CMK (cell line): Measurements from ENCODE around the gene KIF5C.
"Not testable (repeated sequence)": the region's sequence is repeated elsewhere in the genome, so short reads cannot be mapped to it uniquely, and the experiment has no call there.

Experiments
- DNase-seq: peaks from one replicate; pipeline ENCODE4 v3.0.0-alpha.2; 2010; ENCODE audit warnings: low read depth

Gene KIF5C

DNA sequence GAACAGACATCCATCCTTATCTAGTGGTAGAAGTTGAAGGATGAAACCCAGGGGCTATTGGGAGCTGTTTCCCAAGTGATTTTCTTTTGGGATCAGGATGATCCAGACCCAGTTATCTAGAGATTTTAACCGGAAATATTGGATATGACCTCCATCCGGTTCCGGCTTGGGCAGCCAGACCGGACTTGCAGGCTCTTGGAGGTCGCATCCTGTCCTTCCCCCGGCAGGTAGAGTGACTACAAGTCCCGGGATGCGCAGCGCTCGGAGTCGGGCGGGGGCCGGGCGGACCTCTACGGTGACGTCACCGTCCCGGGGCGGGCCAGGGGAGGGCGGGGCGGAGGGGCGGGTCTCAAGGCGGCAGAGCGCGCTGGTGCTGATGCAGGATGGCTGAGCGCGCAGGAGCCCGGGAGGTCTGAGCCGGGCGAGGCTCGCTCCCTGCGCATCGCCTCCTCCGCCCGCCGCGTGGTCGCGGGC is at the start of gene KIF5C:
Gene KIF5C, plus strand, starts transcription at position 360 of the 474 bp plus-strand sequence. CDS start 391 bp downstream, outside the sequence.
- no peak for DNase-seq

DNA sequence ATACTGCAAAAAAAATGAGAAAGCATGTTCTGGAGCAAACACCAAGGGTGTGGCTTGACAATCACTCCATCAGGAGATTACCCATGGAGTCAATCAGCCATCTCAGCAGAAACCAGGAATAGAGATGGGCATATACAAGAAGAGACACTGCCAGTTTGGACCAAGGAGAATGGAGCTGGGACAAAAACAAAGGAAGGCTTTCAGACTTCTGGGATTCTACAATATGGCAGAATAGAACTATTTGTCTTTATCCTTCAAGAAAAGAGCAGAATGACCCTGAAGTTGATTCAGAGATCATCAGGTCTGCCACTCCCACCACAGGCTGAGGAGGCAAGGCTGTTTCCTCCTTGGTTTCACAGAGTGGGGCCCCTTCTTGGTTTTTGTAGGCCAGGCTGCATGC is 48.2 kb upstream of the KIF5C start:
- no peak for DNase-seq

DNA sequence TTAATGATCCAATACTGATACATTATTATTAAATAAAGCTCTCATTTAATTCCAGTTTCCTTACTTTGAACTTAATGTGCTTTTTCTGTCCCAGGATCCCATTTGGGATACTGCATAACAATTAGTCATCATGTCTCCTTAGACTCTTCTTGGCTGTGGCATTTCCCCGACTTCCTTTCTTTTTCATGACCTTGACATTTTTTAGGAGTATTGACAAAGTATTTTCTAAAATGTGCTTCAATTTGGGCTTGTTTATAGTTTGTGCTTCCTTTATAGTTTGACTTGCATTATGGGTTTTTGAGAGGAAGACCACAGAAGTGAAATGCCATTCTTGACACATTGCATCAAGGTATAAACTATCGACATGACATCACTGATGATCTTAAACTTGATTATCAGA is 46.1 kb upstream of the KIF5C start:
- no peak for DNase-seq

DNA sequence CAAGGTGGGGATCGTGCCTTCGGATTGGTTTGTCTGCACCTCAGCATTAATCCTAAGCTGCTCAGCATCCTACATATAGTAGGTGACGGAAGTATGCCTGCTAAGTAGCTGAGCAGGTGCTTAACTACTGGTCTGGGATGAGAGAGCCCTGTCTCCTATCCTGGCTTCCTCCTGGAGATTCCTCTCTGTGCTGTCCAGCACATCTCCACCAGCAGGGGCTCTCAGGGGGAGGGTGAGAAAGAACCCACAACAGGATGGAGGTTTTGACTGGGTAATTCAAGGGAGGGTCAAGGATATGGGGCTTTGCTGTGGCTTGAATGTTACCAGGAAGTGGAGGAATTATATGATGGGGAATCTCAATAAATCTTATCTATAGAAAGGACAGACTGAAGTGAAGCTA is 45.4 kb upstream of the KIF5C start:
- DNase-seq, result no peak

DNA sequence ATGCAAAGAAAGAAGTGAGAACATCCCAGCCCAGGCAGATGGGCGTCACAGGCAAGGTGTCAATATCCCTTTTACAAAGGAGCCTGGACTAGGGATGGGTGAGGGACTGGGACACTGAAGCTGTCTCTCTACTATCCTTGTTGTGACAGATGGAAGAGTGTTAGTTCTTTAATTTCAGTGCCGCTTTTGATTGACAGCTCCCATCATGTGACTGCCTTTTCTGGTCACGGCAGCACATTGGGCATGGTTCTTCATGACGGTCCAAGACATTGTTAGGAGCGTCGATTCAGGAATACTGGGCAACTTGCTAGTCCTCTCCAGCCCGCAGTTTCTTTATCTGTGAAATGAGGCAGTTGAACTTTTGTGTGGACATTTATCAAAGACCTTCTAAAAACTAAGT is 42.4 kb upstream of the KIF5C start:
- DNase-seq, result no peak

DNA sequence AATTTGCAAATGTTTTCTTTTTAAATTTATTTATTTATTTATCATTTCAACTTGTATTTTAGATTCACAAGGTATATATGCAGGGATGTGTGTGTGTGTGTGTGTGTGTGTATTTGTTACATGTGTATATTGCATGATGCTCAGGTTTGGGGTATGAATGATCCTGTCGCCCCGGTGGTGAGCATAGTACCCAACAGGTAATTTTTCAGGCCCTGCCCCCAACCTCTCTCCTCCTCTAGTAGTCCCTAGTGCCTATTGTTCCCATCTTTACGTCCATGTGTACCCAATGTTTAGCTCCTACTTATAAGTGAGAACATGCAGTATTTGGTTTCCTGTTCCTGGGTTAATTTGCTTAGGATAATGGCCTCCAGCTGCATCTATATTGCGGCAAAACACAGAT is 33.0 kb upstream of the KIF5C start:
- no peak for DNase-seq

DNA sequence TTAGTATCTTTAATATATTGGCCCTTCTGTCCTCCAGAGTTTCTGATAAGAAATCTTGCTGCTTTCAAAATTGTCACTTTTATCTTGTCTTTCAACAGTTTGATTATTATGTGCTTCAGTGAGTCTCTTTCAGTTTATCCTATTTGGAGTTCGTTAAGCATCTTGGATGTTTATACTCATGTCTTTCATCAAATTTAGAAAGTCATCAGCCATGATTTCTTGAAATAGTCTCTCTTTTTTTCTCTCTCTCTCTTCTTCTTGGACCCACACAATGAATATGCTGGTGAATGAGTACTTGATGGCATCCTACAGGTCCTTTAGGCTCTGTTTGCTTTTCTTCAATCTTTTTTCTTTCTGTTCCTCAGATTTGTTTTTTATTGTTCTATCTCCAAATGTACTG is 26.9 kb upstream of the KIF5C start:
- DNase-seq, result no peak

DNA sequence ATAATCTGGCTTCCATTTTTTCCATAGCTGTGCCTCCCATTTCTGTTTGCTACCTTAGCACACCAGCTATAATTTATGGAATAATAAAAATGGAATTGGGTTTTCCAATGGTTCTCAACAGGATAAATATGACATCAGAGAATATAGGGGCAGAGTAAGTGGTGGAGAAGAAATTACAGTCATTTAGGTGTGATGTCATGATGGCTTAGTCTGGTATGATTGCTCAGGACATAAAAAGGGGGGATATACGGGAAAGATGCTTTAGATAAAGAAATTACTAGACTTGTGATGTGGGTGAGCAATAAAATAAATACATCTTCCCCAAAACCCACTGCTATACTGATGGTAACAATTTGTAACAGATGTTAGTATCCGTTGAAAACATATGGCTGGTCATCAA is 21.6 kb upstream of the KIF5C start:
- no peak for DNase-seq

DNA sequence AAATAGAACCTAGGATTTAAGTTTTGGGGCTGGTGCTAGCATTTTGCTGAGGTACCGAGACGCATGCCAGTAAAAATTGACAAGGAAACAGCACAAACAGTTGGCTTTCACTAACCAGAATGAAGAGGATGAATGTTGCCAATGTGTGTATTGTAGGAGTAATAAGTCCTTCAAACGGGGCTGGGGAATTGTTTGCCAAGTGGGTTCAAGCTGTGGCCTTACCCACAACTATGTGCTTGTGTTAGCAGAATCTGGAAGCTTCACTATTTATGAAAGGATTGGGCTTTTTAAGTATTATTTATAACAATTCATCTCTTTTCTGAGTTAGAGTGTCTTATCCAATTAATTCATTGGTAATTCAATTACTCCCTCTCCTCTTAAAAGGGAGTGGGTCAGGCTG is 15.0 kb upstream of the KIF5C start:
- DNase-seq, result no peak

DNA sequence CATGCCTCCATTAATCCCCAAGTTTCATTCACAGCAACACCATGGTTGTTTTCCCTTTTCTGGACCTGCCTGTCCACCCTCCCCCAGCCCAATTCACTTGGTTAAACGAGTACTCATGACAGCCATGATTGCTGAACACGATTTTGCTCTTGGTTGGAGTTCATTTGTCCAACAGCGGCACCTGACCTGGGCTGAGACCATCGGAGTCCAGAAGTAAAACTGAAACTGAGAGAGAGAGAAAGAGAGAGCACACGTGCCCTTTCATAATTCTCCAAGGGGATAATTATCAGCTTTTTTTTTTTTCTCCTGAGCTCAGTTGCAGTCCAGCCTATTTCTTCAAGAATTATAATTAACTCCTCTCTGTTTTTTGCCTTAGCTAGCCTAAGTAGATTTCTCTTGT is 13.7 kb upstream of the KIF5C start:
- DNase-seq, result no peak

DNA sequence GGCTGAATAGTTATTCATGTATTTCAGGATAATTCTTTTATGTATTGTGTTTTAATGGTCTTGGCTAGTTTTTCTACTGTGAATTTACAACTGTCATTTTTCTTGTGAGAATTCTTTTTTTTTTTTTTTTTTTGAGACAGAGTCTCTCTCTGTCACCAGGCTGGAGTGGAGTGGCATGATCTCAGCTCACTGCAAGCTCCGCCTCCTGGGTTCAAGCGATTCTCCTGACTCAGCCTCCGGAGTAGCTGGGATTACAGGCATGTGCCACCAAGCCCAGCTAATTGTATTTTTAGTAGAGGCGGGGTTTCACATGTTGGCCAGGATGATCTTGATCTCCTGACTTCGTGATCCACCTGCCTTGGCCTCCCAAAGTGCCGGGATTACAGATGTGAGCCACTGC is 12.5 kb upstream of the KIF5C start:
- DNase-seq, result not testable (repeated sequence)

DNA sequence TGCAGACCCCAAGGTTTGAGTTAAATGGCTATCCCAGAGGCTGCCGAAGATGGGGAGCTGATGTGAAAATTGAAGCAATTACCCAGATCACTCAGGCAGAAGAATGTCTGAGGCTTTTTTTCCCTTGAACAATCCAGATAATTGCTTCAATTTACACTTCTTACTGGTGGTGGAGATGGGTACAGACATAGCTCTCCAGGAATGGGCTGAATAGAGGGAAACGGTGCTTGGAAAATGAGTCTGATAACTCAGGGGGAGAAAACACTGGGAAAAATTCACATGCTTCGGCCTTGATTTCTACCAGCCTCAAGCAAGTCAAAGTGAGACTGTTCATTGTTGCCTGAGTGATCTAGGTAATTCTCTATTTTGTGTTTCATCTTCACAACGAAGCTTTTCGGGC is 9.5 kb upstream of the KIF5C start:
- no peak for DNase-seq

DNA sequence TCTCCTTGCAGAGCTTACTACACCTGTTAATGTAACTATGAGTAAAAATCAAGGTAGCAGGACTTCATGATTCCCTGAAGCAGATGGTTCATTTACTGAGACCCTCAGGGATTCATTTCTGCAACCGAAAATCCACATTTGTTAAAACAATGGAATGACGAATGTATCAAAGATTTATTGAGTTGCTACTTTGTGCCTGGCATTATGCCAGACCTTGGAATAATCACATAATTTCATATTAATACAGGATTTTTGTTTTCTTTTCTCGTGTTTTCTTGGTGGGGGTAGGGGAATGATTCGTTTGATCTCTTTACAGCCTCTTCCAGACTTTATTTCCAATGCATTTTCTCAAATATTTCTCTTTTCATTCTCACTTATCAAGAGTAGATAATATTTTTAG is 8.9 kb upstream of the KIF5C start:
- DNase-seq, result no peak

DNA sequence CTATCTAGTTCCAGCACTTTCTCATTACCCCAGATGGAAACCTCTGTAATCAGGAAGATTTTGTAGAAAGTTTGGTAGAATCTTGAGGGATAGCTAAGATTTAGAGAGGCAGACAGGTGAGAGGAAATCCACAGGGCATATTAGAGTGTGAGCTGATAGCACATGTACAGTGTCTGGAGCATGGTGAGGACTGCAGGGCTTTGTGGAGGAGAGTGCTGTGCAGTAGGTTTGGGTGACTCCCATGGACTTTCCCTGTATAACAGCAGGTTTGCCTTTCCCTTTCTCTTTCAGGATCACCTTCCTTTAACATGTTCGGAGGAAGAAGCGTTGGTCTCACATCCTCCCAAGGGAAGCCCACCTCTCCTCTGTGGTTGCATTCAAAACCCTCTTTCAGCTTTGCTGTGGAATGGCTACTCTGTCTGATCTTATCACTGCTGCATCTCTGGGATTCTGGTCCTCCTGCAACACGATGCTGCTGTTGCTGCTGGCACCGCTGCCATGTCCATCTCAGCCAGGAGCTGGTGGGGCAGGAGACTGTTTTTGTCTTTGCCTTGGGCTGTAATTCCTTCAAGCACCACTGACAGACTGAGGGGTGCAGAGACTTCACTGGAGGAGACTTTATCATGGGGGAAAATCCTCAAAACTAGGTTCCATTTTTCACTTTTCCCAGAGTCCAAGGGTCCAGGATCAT is 7.8 kb upstream of the KIF5C start:
- no peak for DNase-seq

DNA sequence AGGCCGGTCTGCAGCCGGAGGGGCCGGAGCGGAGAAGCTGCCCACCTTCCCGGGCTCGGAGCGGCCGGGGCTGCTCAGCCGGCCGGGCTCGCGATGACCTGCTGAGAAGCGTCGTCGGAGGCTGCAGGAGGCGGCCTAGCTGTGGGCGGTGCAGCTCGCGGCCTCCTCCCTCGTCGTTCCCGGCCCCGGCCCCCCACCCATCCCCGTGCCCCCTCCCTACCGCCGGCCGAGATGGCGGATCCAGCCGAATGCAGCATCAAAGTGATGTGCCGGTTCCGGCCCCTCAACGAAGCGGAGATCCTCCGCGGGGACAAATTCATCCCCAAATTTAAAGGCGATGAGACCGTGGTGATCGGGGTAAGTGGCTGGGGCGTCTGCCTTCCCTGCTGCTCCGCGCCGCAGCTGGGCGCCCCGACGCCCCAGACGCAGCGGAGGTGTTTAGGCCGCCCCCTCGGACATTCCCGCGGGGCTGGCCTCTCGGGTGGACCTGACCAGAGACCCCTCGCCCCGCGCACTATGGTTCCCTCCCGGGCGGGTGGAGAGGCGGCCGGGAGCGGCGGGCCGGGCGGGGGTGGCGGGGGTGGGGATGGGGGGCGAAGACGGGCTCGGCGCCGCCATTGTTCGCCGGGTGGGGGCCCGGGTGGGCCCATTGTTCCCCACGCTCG is 492 bp downstream of the KIF5C start:
- no peak for DNase-seq

DNA sequence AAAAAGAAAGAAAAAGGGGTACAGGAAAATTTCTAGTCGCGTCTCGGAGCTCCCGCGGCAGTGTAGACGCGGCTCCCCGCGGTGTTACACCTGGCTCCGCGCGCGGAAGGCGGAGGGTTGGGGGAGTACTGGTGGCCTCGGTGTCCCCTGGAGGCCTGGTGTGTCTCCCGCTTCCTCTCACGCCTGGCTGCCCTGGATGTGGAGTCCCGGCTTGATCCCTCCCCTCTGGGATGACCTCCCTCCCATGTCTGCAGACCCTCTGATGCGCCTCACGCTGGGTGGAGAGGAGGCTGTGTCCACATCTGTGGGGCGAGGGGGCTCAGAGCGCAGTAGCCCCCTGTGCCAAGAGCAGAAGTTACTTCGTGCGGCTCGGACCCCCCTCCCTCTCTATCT is 1.2 kb downstream of the KIF5C start:
- DNase-seq, result no peak

DNA sequence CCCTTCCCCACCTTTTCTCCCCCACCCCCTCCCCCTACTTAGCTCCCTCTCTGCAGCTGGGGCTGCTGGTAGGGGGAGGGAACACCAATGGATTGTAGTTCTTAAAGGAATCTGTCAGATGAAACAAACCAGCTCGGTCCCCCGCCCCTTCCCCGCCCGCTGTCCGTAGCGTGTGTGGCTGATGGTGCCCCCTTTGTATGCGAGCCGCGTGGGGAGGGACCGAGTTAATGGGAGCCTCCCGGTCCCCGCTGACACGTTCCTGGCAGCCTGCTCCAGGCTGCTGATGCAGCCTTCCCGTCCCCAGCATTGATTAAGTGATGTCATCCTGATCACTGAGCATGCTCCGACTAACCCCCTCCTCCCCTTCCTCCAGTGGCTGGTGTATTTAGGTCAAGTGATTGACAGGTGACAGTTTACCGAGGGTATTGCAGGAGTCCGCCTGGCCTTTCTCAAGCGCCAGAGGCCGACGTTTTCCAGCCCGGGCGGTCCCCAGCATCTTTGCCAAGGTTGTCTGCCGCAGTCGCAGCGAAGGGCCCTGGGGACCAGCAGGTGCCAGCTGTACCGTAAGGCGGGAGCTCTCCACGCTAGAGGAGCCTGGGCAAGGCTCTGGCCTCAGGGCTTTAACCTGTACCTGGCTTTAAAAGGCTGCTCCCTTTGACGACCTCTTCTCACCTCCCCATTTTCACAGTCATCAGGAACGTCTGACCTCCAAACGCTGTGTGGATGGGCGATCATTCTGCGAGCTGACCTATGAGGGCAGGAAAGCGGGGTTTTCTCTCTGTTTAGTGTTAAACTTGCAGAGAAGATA is 1.8 kb downstream of the KIF5C start:
- DNase-seq, result no peak

DNA sequence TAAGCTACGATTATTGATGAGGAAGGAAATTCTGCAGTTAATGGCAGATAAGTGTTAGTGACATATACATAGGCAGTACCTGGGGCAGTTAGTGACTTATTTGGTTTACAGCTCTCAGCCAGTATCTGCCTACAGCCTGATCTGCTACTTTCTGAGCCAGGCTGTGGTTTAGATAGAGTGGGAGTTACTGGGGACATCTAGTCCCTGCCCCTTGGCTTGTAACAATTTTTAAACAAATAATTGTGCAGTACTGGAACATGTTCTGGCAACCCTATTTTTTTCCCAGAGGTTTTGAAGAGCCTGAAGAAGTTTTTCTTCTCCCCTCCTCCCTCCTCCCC is 2.3 kb downstream of the KIF5C start:
- no peak for DNase-seq

DNA sequence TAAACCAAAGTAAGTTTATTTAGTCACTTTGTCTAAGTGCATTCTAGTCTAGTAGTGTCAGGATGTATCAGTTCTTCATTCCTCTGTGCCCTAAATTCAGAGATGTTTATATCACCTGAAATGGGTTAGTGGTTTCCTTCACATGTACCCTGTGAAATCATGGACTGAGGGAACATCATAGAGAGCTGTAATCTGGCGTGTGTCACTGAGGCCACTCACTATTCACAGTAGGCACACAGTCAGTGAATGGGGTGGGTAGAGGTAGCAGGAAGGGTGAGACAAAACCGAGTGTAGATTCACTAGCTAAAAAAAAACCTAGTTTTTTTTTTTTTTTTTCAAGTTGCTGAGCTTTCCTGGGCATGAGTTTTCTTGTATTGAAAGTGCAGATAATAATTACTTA is 5.6 kb downstream of the KIF5C start:
- no peak for DNase-seq

DNA sequence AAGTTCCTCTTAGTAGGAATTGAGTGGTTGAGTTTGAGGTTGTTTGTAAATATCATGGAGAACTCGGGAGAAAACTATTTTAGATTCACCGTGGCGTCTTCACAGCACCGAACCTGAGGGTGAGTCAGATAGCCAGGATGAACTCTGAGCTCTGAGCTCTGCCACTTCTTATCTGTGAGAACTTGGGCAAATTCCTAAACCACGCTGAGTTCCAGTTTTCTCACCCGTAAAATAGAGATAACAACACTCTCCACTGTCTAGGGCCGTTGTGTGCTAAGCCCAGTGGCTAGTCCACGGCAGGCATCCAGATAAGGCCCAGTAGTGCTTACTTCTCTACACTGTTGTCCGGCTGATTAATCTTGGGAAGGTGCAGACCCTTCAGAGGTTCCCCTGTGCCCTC is 7.0 kb downstream of the KIF5C start:
- no peak for DNase-seq

DNA sequence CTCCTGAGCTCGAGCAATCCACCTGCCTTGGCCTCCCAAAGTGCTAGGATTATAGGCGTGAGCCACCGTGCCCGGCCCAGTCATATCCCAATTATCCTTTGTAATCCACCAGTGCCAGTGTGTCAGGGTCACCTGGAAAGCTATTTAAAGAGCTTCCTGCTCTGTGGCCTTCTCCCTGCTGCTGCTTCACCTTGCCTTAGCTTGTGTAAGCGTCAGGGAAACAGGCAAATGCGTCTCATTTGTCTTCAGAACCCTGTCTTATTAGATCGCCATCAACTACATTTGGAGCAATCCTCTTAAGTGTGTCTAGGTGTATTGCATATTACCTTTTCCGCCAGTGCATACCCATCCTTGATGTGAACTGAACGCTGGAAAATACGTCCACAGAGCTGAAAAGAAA is 10.2 kb downstream of the KIF5C start:
- DNase-seq, result no peak

DNA sequence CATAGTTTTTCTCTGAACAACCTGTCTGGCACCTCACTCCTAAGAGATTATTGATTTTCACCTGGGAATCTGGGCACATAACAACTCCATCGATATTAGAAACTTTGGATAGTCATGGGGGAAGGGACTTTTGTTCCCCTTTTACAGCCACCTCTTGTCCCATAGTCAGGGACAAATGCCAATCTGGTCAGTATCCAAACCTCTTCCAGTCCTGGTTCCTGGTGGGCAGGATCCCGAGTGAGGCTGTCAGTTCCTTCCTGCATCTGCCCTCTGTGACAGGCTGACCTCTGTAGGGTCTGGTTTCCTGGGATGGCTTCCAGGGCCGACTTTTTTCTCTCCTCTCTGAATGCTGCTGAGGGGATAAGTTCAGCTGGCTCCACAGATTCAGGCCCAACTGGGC is 11.0 kb downstream of the KIF5C start:
- no peak for DNase-seq

DNA sequence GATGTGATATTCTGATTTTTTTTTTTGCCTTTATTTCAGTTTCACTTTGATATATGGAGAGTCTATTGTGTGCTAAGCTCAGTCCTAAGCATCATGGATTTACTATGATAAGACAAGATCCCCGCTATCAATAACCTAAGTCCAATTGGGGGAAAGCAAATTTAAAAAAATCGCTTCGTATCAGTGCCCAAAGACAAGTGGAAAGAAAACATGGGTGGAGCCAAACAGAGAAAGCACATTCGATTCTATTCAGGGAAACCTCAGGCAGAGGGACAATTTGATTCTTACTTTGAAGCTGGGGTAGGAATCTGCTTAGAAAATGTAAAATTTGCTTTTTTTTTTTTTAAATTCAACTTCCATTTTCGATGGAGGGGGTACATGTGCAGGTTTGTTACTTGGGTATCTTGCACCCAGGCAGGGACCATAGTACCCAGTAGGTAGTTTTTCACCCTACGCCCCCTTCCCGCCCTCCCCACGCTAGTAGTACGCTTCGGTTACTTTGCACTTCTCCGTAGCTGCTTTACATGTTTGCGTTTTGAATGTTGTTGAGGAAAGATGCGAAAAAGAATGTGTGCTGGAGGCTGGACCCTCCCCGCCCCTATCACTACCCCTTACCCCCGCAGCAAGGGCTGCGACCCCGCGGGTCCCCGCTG is 12.4 kb downstream of the KIF5C start:
- DNase-seq, result no peak
